Measurements from ENCODE around the gene ORAI3. TPM values are rescaled to one million over a fixed set of nuclear protein-coding genes. Genes with fewer than 3 reads are reported as not detected.

The ORAI3 gene
- total and polyA plus RNA-seq, 2 of the 13 experiments (the other 11 are each of a cell fraction or from before 2014, with no cell fraction given) = 11.4 to 32.0 TPM

DNA sequence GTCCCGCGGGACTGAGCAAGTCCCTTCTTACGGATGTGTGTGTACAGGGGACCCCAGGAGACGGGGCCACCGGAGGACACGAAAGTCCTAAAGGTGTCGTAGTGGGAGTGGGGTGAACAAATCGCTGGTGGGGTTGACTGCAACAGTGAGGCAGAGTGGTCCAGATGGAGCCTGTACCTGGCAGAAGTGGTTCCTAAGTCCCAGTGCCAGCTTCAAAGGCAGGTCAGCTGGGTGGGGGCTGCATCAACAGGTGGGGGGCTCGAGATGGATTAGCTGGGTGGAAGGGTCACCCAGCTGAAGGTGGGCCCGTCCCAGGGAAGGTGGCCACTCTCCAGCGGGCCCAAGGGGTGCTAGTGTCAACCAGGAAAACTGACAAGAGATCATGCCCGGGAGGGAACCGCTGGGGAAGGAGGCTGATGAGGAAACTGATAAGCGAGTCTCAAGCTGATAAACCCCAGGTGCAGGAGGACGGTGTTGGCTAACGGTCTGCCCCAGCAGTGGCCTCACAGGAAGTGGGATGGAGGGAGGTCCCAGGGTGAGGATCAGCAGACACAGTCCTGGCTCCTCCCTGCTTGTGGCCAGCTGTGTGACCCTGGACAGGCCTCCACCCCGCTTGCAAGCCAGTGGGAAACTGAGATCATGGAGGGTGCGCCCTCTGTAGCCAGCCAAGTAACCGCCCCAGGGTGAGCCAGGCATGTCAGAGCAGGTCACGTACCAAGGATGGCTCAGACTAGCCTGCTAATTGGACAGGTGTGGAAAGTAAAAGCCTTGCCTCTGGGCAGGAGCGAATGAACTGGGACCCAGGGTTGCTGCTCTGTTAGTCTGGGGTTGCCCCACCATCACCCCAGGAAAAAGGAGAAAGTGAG, 1.0 kb downstream of the ORAI3 start (continued):
- peak; percentile 77 for TF ChIP-seq ZFY (CRISPR knock-in tag; IDR thresholded peaks at IDR 0.05)
- TF ChIP-seq POLR2AphosphoS2 (IDR thresholded peaks at IDR 0.05; ENCODE audit: low read depth, low read length) = no peak
- TF ChIP-seq SYNCRIP (IDR thresholded peaks at IDR 0.05; ENCODE audit: insufficient read depth, low read depth, low read length) = no peak
- TF ChIP-seq ZKSCAN5 (CRISPR knock-in tag; IDR thresholded peaks at IDR 0.05) = no peak
- TF ChIP-seq HNF4G (IDR thresholded peaks at IDR 0.05; ENCODE audit: borderline replicate concordance, low read depth, low read length) = no peak
- TF ChIP-seq HNF4G (CRISPR knock-in tag; IDR thresholded peaks at IDR 0.05; ENCODE audit: borderline replicate concordance, low read depth) = no peak
- TF ChIP-seq, protein P1, sequence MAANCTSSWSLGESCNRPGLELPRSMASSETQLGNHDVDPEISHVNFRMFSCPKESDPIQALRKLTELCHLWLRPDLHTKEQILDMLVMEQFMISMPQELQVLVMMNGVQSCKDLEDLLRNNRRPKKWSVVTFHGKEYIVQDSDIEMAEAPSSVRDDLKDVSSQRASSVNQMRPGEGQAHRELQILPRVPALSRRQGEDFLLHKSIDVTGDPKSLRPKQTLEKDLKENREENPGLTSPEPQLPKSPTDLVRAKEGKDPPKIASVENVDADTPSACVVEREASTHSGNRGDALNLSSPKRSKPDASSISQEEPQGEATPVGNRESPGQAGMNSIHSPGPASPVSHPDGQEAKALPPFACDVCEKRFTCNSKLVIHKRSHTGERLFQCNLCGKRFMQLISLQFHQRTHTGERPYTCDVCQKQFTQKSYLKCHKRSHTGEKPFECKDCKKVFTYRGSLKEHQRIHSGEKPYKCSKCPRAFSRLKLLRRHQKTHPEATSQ (CRISPR knock-in tag; IDR thresholded peaks at IDR 0.05; ENCODE audit: borderline replicate concordance) = peak; percentile 58; the same call in 1 of the 2 replicates
- TF ChIP-seq NFIC (IDR thresholded peaks at IDR 0.05; ENCODE audit: low read length) = no peak
- TF ChIP-seq TAF1 (CRISPR knock-in tag; IDR thresholded peaks at IDR 0.05) = peak; percentile 95
- peak; percentile 98 for TF ChIP-seq KDM2A (CRISPR knock-in tag; IDR thresholded peaks at IDR 0.05; ENCODE audit: borderline replicate concordance, low read depth)
- peak; percentile 90 for TF ChIP-seq REPIN1 (CRISPR knock-in tag; IDR thresholded peaks at IDR 0.05; ENCODE audit: borderline replicate concordance, low read depth)
- 0 out of 2 replicates have a peak, but pooled peaks have one; percentile 59 for TF ChIP-seq ZNF552 (CRISPR knock-in tag; IDR thresholded peaks at IDR 0.05; ENCODE audit: borderline replicate concordance)
- TF ChIP-seq FOXP1 (IDR thresholded peaks at IDR 0.05) = no peak
- TF ChIP-seq FOXP1 (CRISPR knock-in tag; IDR thresholded peaks at IDR 0.05) = peak; percentile 30; the same call in 1 of the 2 replicates
- TF ChIP-seq NPAS2 (CRISPR knock-in tag; IDR thresholded peaks at IDR 0.05; ENCODE audit: borderline replicate concordance) = 0 out of 2 replicates have a peak, but pooled peaks have one; percentile 25
- no peak for TF ChIP-seq ZNF337 (CRISPR knock-in tag; IDR thresholded peaks at IDR 0.05; ENCODE audit: borderline replicate concordance, low read depth)
- TF ChIP-seq NCOA1 (CRISPR knock-in tag; IDR thresholded peaks at IDR 0.05) = 0 out of 2 replicates have a peak, but pooled peaks have one; percentile 72
- peak; percentile 96 for TF ChIP-seq ZBTB38 (CRISPR knock-in tag; IDR thresholded peaks at IDR 0.05)
- TF ChIP-seq, protein P2, sequence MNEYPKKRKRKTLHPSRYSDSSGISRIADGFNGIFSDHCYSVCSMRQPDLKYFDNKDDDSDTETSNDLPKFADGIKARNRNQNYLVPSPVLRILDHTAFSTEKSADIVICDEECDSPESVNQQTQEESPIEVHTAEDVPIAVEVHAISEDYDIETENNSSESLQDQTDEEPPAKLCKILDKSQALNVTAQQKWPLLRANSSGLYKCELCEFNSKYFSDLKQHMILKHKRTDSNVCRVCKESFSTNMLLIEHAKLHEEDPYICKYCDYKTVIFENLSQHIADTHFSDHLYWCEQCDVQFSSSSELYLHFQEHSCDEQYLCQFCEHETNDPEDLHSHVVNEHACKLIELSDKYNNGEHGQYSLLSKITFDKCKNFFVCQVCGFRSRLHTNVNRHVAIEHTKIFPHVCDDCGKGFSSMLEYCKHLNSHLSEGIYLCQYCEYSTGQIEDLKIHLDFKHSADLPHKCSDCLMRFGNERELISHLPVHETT (CRISPR knock-in tag; conservative IDR thresholded peaks at IDR 0.05) = peak; percentile 71
- TF ChIP-seq ZNF737 (CRISPR knock-in tag; IDR thresholded peaks at IDR 0.05; ENCODE audit: borderline replicate concordance) = peak; percentile 26; the same call in 1 of the 2 replicates
- peak; percentile 42; the same call in 1 of the 2 replicates for TF ChIP-seq ZNF567 (CRISPR knock-in tag; IDR thresholded peaks at IDR 0.05; ENCODE audit: borderline replicate concordance)
- TF ChIP-seq SOX13 (IDR thresholded peaks at IDR 0.05) = peak; percentile 65; the same call in 1 of the 2 replicates
- peak in 1 of 2 experiments; percentile 66; a peak in 2 of 4 replicates for TF ChIP-seq SOX13 (CRISPR knock-in tag; conservative IDR thresholded peaks at IDR 0.05 in 1 of 2, IDR thresholded peaks at IDR 0.05 in 1 of 2)
- TF ChIP-seq HOXA5 (CRISPR knock-in tag; IDR thresholded peaks at IDR 0.05) = peak; percentile 35; the same call in 1 of the 2 replicates
- no peak for TF ChIP-seq NFIB (CRISPR knock-in tag; IDR thresholded peaks at IDR 0.05; ENCODE audit: borderline replicate concordance)
- TF ChIP-seq BRD4 (CRISPR knock-in tag; IDR thresholded peaks at IDR 0.05) = peak; percentile 86
- TF ChIP-seq ZNF749 (CRISPR knock-in tag; IDR thresholded peaks at IDR 0.05; ENCODE audit: borderline replicate concordance) = peak; percentile 46; the same call in 1 of the 2 replicates
- peak; percentile 99 for TF ChIP-seq ZNF792 (CRISPR knock-in tag; IDR thresholded peaks at IDR 0.05)
